Liver (tissue), 9 donors: ENCODE results near the gene FUOM. TPM values are rescaled to one million over a fixed set of nuclear protein-coding genes. Genes with fewer than 3 reads are reported as not detected.

Source experiments
- DNase-seq: peaks from one replicate; pipeline ENCODE4 v3.0.0-alpha.2; 2017; ENCODE audit warnings: low spot score
- H3K27ac ChIP-seq, 2 donors: one replicate each; pipeline ENCODE4 v1.7.0; 2013; ENCODE audit warnings: inconsistent platforms in 2 of 2, low read length in 2 of 2, control low read depth in 1 of 2, low read depth in 1 of 2, mild to moderate bottlenecking in 1 of 2
- H3K27me3 ChIP-seq, 4 donors: one replicate each; pipeline versions ENCODE4 v1.6.1 to v1.7.0; 2013; ENCODE audit warnings: low read length in 3 of 4, inconsistent platforms in 1 of 4, mild to moderate bottlenecking in 1 of 4, moderate library complexity in 1 of 4; ENCODE audit not compliant: control insufficient read depth in 4 of 4, insufficient read depth in 4 of 4
- H3K36me3 ChIP-seq, 4 donors: one replicate each; pipeline versions ENCODE4 v1.6.1 to v1.7.0; 2013; ENCODE audit warnings: low read length in 3 of 4, mild to moderate bottlenecking in 3 of 4, low read depth in 1 of 4, moderate library complexity in 1 of 4; ENCODE audit not compliant: control insufficient read depth in 4 of 4, insufficient read depth in 3 of 4
- H3K4me1 ChIP-seq, 4 donors: one replicate each; pipeline versions ENCODE4 v1.6.1 to v1.7.0; 2013; ENCODE audit warnings: low read length in 3 of 4, mild to moderate bottlenecking in 3 of 4, moderate library complexity in 1 of 4; ENCODE audit not compliant: control insufficient read depth in 4 of 4, insufficient read depth in 4 of 4
- H3K4me3 ChIP-seq, 3 donors: one replicate each; pipeline versions ENCODE4 v1.6.1 to v1.7.0; 2013; ENCODE audit warnings: low read length in 3 of 3, control low read depth in 1 of 3, low read depth in 1 of 3, mild to moderate bottlenecking in 1 of 3
- H3K9ac ChIP-seq, 2 donors: one replicate each; pipeline ENCODE4 v1.7.0; 2013; ENCODE audit warnings: low read length in 2 of 2, mild to moderate bottlenecking in 2 of 2, moderate library complexity in 2 of 2, control low read depth in 1 of 2, low read depth in 1 of 2
- H3K9me3 ChIP-seq, 4 donors: one replicate each; pipeline versions ENCODE4 v1.6.1 to v1.7.0; 2013; ENCODE audit warnings: low read length in 3 of 4; ENCODE audit not compliant: control insufficient read depth in 4 of 4
- ATF3 ChIP-seq: IDR thresholded peaks from 2 replicates; pipeline ENCODE4 v1.6.1; 2016; ENCODE audit warnings: antibody characterized with exemption
- CTCF ChIP-seq: fragments of 150-350 bp; IDR thresholded peaks from 2 replicates; pipeline ENCODE4 v1.5.1; 2017; ENCODE audit warnings: improper control_type of control experiment, low read depth, low read length; ENCODE audit not compliant: missing input control
- EGR1 ChIP-seq, 2 donors: IDR thresholded peaks; 2 replicates each; pipeline ENCODE4 v1.6.1; 2016 to 2018; ENCODE audit warnings: antibody characterized with exemption in 2 of 2, low read depth in 2 of 2
- FOXA1 ChIP-seq: IDR thresholded peaks from 2 replicates; pipeline ENCODE4 v1.6.1; 2016; ENCODE audit warnings: antibody characterized with exemption
- HNF4A ChIP-seq, 2 donors: conservative IDR thresholded peaks; 2 replicates each; pipeline ENCODE4 v1.6.1; 2016; ENCODE audit warnings: antibody characterized with exemption in 2 of 2, mild to moderate bottlenecking in 2 of 2
- HNF4G ChIP-seq: IDR thresholded peaks from 2 replicates; pipeline ENCODE4 v1.6.1; 2016; ENCODE audit warnings: antibody characterized with exemption
- JUND ChIP-seq, 2 donors: IDR thresholded peaks; 2 replicates each; pipeline ENCODE4 v1.6.1; 2016; ENCODE audit warnings: antibody characterized with exemption in 2 of 2
- NR2F2 ChIP-seq: IDR thresholded peaks from 2 replicates; pipeline ENCODE4 v1.6.1; 2016; ENCODE audit warnings: antibody characterized with exemption
- RAD21 ChIP-seq, 2 donors: IDR thresholded peaks; 2 replicates each; pipeline ENCODE4 v1.6.1; 2016; ENCODE audit warnings: antibody characterized with exemption in 2 of 2, mild to moderate bottlenecking in 2 of 2
- RXRA ChIP-seq, 2 donors: IDR thresholded peaks; 2 replicates each; pipeline ENCODE4 v1.6.1; 2017 to 2018; ENCODE audit warnings: antibody characterized with exemption in 2 of 2, mild to moderate bottlenecking in 1 of 2
- SP1 ChIP-seq: IDR thresholded peaks from 2 replicates; pipeline ENCODE4 v1.6.1; 2018; ENCODE audit warnings: antibody characterized with exemption, mild to moderate bottlenecking
- TAF1 ChIP-seq: conservative IDR thresholded peaks from 2 replicates; pipeline ENCODE4 v1.6.1; 2016; ENCODE audit warnings: antibody characterized with exemption, mild to moderate bottlenecking
- YY1 ChIP-seq: IDR thresholded peaks from 2 replicates; pipeline ENCODE4 v1.6.1; 2016; ENCODE audit warnings: antibody characterized with exemption, mild to moderate bottlenecking
- WGBS: extraction: QIAGEN DNeasy Blood & Tissue Kit; methylation state at CpG from one replicate; pipeline ENCODE4 v1.1.7; 2013; 5-methylcytosine and 5-hydroxymethylcytosine counted together
- polyA plus RNA-seq, 2 donors: library from polyadenylated mRNA; stranded (reverse) in 1 of 2; unstranded in 1 of 2; fragments of 200-250 nt in 1 of 2; fragments of >200 nt in 1 of 2; fragmentation: Nextera tagmentation in 1 of 2; extraction: Ambion mirVana in 1 of 2; gene quantifications; one replicate each; pipeline versions ENCODE4 v1.2.1 to v1.2.3, GENCODE V29; 2013 to 2015
- total RNA-seq, 2 donors: library from RNA; depleted of rRNA; stranded (reverse); fragments of >200 nt; gene quantifications; one replicate each; pipeline ENCODE4 v1.2.3, GENCODE V29; 2014
- TF ChIP-seq, protein P1 (sequence below): IDR thresholded peaks from 2 replicates; pipeline ENCODE4 v1.6.1; 2016; ENCODE audit warnings: antibody characterized with exemption
- TF ChIP-seq, protein P2 (sequence below): IDR thresholded peaks from 2 replicates; pipeline ENCODE4 v1.6.1; 2016; ENCODE audit warnings: antibody characterized with exemption, mild to moderate bottlenecking
- donor health status: healthy.
- donor health status: healthy.
- donor health status: healthy.
- donor health status: healthy.
- donor health status: healthy.

FUOM gene
- total and polyA plus RNA-seq, 4 donors = 24.3 to 194 (median 96.0) TPM

- TF ChIP-seq FOXA1 (no peak), EGR1 (IDR thresholded peaks at IDR 0.05; ENCODE audit: low read depth in 2 of 2) (no peak), ATF3 (no peak), SP1 (no peak), RAD21 (IDR thresholded peaks at IDR 0.05) (no peak)
Measured at GRCh38 chr10:133349160-133349568, 8.7 kb downstream of the FUOM start (continued).

DNA sequence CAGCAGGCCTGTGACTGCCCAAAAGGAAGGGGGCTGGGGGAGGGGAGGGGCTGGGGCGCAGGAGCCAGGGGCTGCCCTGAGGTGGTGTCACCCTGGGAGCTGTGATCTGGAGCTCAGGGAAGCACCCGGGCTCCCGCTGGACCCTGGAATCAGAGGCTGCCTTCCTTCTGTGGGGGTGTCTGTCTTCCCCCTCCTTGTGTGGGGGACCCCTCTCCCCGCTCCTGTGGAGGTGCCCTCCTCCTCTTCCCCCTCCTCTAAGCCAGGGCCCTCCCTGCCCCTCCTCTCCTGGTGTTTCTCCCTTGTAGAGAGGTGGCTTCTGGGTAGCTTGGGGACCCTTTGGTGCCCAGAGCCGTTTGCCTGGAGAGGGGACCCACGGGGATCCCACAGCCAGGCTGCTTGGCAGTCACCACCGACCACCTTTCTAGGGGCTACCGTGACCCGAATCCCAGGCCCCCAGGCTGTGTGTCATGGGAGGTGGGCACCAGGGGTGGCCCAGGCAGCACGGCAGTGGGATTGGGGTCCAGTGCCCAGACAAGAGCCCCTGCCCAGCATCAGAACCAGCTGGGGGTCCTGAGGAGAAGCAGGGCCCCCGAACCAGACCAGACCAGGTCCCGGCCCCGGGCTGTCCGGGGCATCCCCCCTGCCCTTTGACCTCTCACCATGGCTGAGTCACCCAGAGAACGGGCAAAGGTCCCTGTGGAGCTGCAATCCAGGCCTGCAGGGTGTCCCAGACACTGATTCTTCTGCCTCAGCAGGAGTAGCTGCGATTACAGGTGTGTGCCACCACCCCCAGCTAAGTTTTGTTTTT is 9.9 kb downstream of the FUOM start:
- Histone ChIP-seq H3K9ac (peak overlapping the region in 1 of 2 donors; percentile 12), H3K9me3 (no peaks in the 10 kb centered on the region), H3K36me3 (no peaks in the 10 kb centered on the region), H3K27me3 (no peaks in the 10 kb centered on the region), H3K4me1 (peaks cover 23 to 59% (median 47%) of the 10 kb centered on the region in 4 donors), H3K4me3 (peak overlapping the region; percentile 20 to 62 (median 51)), H3K27ac (peak overlapping the region; percentile 89 to 92)
- WGBS = 26% methylated on average over 16 of the region's 16 CpGs
- peak; percentile 75 to 78 for TF ChIP-seq RXRA (IDR thresholded peaks at IDR 0.05)
- peak; percentile 79 for TF ChIP-seq SP1
- peak; percentile 86 to 90 for TF ChIP-seq HNF4A (conservative IDR thresholded peaks at IDR 0.05)
- peak; percentile 96 for TF ChIP-seq ATF3
- peak; percentile 56 for TF ChIP-seq HNF4G
- TF ChIP-seq, protein P1, sequence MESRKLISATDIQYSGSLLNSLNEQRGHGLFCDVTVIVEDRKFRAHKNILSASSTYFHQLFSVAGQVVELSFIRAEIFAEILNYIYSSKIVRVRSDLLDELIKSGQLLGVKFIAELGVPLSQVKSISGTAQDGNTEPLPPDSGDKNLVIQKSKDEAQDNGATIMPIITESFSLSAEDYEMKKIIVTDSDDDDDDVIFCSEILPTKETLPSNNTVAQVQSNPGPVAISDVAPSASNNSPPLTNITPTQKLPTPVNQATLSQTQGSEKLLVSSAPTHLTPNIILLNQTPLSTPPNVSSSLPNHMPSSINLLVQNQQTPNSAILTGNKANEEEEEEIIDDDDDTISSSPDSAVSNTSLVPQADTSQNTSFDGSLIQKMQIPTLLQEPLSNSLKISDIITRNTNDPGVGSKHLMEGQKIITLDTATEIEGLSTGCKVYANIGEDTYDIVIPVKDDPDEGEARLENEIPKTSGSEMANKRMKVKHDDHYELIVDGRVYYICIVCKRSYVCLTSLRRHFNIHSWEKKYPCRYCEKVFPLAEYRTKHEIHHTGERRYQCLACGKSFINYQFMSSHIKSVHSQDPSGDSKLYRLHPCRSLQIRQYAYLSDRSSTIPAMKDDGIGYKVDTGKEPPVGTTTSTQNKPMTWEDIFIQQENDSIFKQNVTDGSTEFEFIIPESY = peak; percentile 46
- TF ChIP-seq NR2F2 = peak; percentile 83
- TF ChIP-seq JUND (IDR thresholded peaks at IDR 0.05) = peak; percentile 93 to 95
- no peak for TF ChIP-seq YY1
- TF ChIP-seq, protein P2, sequence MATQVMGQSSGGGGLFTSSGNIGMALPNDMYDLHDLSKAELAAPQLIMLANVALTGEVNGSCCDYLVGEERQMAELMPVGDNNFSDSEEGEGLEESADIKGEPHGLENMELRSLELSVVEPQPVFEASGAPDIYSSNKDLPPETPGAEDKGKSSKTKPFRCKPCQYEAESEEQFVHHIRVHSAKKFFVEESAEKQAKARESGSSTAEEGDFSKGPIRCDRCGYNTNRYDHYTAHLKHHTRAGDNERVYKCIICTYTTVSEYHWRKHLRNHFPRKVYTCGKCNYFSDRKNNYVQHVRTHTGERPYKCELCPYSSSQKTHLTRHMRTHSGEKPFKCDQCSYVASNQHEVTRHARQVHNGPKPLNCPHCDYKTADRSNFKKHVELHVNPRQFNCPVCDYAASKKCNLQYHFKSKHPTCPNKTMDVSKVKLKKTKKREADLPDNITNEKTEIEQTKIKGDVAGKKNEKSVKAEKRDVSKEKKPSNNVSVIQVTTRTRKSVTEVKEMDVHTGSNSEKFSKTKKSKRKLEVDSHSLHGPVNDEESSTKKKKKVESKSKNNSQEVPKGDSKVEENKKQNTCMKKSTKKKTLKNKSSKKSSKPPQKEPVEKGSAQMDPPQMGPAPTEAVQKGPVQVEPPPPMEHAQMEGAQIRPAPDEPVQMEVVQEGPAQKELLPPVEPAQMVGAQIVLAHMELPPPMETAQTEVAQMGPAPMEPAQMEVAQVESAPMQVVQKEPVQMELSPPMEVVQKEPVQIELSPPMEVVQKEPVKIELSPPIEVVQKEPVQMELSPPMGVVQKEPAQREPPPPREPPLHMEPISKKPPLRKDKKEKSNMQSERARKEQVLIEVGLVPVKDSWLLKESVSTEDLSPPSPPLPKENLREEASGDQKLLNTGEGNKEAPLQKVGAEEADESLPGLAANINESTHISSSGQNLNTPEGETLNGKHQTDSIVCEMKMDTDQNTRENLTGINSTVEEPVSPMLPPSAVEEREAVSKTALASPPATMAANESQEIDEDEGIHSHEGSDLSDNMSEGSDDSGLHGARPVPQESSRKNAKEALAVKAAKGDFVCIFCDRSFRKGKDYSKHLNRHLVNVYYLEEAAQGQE = peak; percentile 32
- TF ChIP-seq EGR1 (IDR thresholded peaks at IDR 0.05; ENCODE audit: low read depth in 2 of 2) = no peak
- TF ChIP-seq CTCF = peak; percentile 11
- peak; percentile 31 to 46 for TF ChIP-seq RAD21 (IDR thresholded peaks at IDR 0.05)
- no peak for TF ChIP-seq TAF1
- DNase-seq = peak; percentile 58
